Panc1 (cell line): Measurements from ENCODE around the gene CRHR2. TPM values are rescaled to one million over a fixed set of nuclear protein-coding genes. Genes with fewer than 3 reads are reported as not detected.

Experiments used
- ATAC-seq: fragments of 200-7000 bp; cut with Tn5 transposase; 2 replicates; pipeline ENCODE4 v1.9.1; 2020; ENCODE audit warnings: mild to moderate bottlenecking, moderate library complexity
- BruUV-seq: library from RNA; stranded (reverse); fragments of 400-500 nt; replicated peaks from 2 replicates; lab custom pipeline; 2021; lab: Mats Ljungman, UMichigan
- CTCF ChIA-PET: fragments of 300-600 bp; sonication (Branson Sonifier 250); formaldehyde crosslinking; loops from one replicate; lab custom pipeline; 2022; ENCODE audit warnings: antibody characterized with exemption; lab: Charles Lee
- POLR2A ChIA-PET: fragments of 300-600 bp; sonication (Branson Sonifier 250); formaldehyde crosslinking; loops from one replicate; lab custom pipeline; 2022; ENCODE audit warnings: antibody characterized with exemption; lab: Charles Lee
- DNase-seq: peaks from one replicate; pipeline ENCODE4 v3.0.0-alpha.2; 2010; ENCODE audit warnings: low read depth, low spot score
- H3K27ac ChIP-seq: 2 replicates; pipeline ENCODE4 v1.5.1; 2011; ENCODE audit warnings: mild to moderate bottlenecking, low read length, inconsistent platforms
- H3K27me3 ChIP-seq: fragments of 200-500 bp; sonication (Bioruptor generic); 2 replicates; pipeline ENCODE4 v1.6.0; 2014; ENCODE audit warnings: low read length, inconsistent platforms; ENCODE audit not compliant: control insufficient read depth, insufficient read depth
- H3K36me3 ChIP-seq: fragments of 200-500 bp; sonication (Bioruptor generic); 2 replicates; pipeline ENCODE4 v1.5.1; 2014; ENCODE audit warnings: inconsistent platforms, mild to moderate bottlenecking, low read length, moderate library complexity; ENCODE audit not compliant: control insufficient read depth, insufficient read depth
- H3K4me1 ChIP-seq: 2 replicates; pipeline ENCODE4 v1.5.1; 2011; ENCODE audit warnings: inconsistent platforms, mild to moderate bottlenecking, low read length, moderate library complexity; ENCODE audit not compliant: control insufficient read depth, insufficient read depth
- H3K4me3 ChIP-seq, 2 experiments: 2 replicates each; pipeline ENCODE4 v1.5.1; 2011 to 2012; ENCODE audit warnings: low read depth in 2 of 2, low read length in 2 of 2, mild to moderate bottlenecking in 2 of 2, inconsistent platforms in 1 of 2, moderate library complexity in 1 of 2
- H3K9me3 ChIP-seq: fragments of 200-500 bp; sonication (Bioruptor generic); 2 replicates; pipeline ENCODE4 v1.5.1; 2014; ENCODE audit warnings: low read depth, mild to moderate bottlenecking, inconsistent platforms, low read length, moderate library complexity; ENCODE audit not compliant: control insufficient read depth, insufficient read depth
- POLR2AphosphoS5 ChIP-seq: IDR thresholded peaks from 2 replicates; pipeline ENCODE4 v1.6.1; 2012; ENCODE audit warnings: mild to moderate bottlenecking, low read depth, low read length, moderate library complexity
- REST ChIP-seq, 2 experiments: IDR thresholded peaks; 2 replicates each; pipeline ENCODE4 v1.6.1; 2011 to 2012; ENCODE audit warnings: low read depth in 2 of 2, control low read depth in 1 of 2, low read length in 1 of 2, mild to moderate bottlenecking in 1 of 2, moderate library complexity in 1 of 2; ENCODE audit not compliant: insufficient read depth in 1 of 2
- SIN3A ChIP-seq: IDR thresholded peaks from 2 replicates; pipeline ENCODE4 v1.6.1; 2012; ENCODE audit warnings: low read depth, mild to moderate bottlenecking, low read length, moderate library complexity, borderline replicate concordance; ENCODE audit not compliant: insufficient read depth
- TCF7L2 ChIP-seq: IDR thresholded peaks from 2 replicates; pipeline ENCODE4 v1.6.1; 2011; ENCODE audit warnings: mild to moderate bottlenecking, low read depth, low read length, inconsistent platforms
- in situ Hi-C: cut with HindIII; loops from 2 replicates; pipeline ENCODE4 v1.10.0; 2016; ENCODE audit warnings: low sequenced_read_pairs, low pct_unique_long_range_greater_than_20kb
- intact Hi-C: fragments of 100-400 bp; cut with micrococcal nuclease; formaldehyde crosslinking; loops from one replicate; pipeline ENCODE4 v1.10.0; 2022; ENCODE audit not compliant: unreplicated experiment
- total RNA-seq: library from RNA; stranded (reverse); gene quantifications from one replicate; pipeline ENCODE4 v1.2.1, GENCODE V29; 2021; ENCODE audit not compliant: unreplicated experiment
- TF ChIP-seq, protein P1 (sequence below): fragments of 450-650 bp; IDR thresholded peaks from 2 replicates; pipeline ENCODE4 v1.5.1; 2017; ENCODE audit warnings: mild to moderate bottlenecking

The CRHR2 gene
- total RNA-seq, 1 experiment from 2014 or later, result not detected

- POLR2A ChIA-PET, result no interaction called here
Measured at GRCh38 chr7:30667172-30667571, 15.1 kb downstream of the CRHR2 start.

DNA sequence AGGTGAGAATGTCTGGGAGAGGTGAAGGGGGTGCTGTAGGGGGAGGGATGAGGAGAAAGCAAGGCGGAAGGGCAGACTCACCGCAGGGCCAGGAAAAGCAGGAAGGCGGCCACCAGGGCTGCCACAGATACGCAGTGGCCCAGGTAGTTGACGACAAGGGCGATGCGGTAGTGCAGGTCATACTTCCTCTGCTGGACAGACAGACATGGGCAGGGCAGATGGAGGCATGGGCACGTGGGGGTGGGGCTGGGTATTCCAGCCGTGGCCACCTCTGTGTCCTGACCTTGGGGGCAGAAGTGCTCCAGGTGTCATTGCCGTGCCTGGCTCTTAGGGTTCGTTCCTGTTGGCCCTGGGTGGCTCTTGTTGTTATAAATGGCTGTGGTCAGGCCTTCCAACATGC lies 16.8 kb downstream of the CRHR2 start:
- Histone ChIP-seq H3K36me3 (no peaks in the 10 kb centered on the region), H3K9me3 (no peaks in the 10 kb centered on the region), H3K4me1 (no peaks in the 10 kb centered on the region), H3K27ac (no peak overlapping the region), H3K4me3 (no peak overlapping the region), H3K27me3 (peaks cover 9% of the 10 kb centered on the region)
- CTCF ChIA-PET, result no interaction called here
- in situ Hi-C loops, result no loop called here
- POLR2A ChIA-PET, result no interaction called here
- intact Hi-C loops, result no loop called here
- no TSS peak for BruUV-seq
- DNase-seq, result no peak
- TF ChIP-seq SIN3A, result no peak
- TF ChIP-seq, protein P1, sequence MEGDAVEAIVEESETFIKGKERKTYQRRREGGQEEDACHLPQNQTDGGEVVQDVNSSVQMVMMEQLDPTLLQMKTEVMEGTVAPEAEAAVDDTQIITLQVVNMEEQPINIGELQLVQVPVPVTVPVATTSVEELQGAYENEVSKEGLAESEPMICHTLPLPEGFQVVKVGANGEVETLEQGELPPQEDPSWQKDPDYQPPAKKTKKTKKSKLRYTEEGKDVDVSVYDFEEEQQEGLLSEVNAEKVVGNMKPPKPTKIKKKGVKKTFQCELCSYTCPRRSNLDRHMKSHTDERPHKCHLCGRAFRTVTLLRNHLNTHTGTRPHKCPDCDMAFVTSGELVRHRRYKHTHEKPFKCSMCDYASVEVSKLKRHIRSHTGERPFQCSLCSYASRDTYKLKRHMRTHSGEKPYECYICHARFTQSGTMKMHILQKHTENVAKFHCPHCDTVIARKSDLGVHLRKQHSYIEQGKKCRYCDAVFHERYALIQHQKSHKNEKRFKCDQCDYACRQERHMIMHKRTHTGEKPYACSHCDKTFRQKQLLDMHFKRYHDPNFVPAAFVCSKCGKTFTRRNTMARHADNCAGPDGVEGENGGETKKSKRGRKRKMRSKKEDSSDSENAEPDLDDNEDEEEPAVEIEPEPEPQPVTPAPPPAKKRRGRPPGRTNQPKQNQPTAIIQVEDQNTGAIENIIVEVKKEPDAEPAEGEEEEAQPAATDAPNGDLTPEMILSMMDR, result no peak
- no peak for TF ChIP-seq POLR2AphosphoS5
- no peak for TF ChIP-seq TCF7L2
- ATAC-seq, result no peak

More at GRCh38 chr7:30667172-30667571, 15.1 kb downstream of the CRHR2 start:
- TF ChIP-seq POLR2AphosphoS5, result no peak
- TF ChIP-seq REST (IDR thresholded peaks at IDR 0.05; ENCODE audit: insufficient read depth in 1 of 2, low read depth in 2 of 2, low read length in 1 of 2), result no peak
- no peak for TF ChIP-seq TCF7L2
- TF ChIP-seq, protein P1, result no peak
- TF ChIP-seq SIN3A, result no peak
- H3K4me1 ChIP-seq, result no peaks in the 10 kb centered on the region
- CTCF ChIA-PET, result no interaction called here
- intact Hi-C loops (no loop called here), in situ Hi-C loops (no loop called here)
- H3K4me3 ChIP-seq, result no peak overlapping the region
- H3K9me3 ChIP-seq, result no peaks in the 10 kb centered on the region
- ATAC-seq (no peak), DNase-seq (no peak)
- no peaks in the 10 kb centered on the region for H3K36me3 ChIP-seq
- H3K27ac ChIP-seq, result no peak overlapping the region
- no TSS peak for BruUV-seq
- H3K27me3 ChIP-seq, result peaks cover 9% of the 10 kb centered on the region
